Activated naive CD4-positive, alpha-beta T cell treated with anti-CD3 and anti-CD28 coated beads, Interleukin-2, amount 50 U/mL, for 24 hours (primary cell): ENCODE results near the gene COPG2.

Experiments used
- H3K27ac Mint-ChIP-seq: one replicate; pipeline ENCODE4 v1.8.0; 2021; ENCODE audit warnings: mild to moderate bottlenecking, mixed read lengths
- H3K27me3 Mint-ChIP-seq: one replicate; pipeline ENCODE4 v1.8.0; 2021; ENCODE audit warnings: mixed read lengths
- H3K36me3 Mint-ChIP-seq: one replicate; pipeline ENCODE4 v1.8.0; 2021; ENCODE audit warnings: mixed read lengths
- H3K4me1 Mint-ChIP-seq: one replicate; pipeline ENCODE4 v1.8.0; 2021; ENCODE audit warnings: mixed read lengths
- H3K4me3 Mint-ChIP-seq: one replicate; pipeline ENCODE4 v1.8.0; 2021; ENCODE audit warnings: mild to moderate bottlenecking, mixed read lengths
- H3K9me3 Mint-ChIP-seq: one replicate; pipeline ENCODE4 v1.8.0; 2021; ENCODE audit warnings: mixed read lengths

COPG2 gene

GRCh38 chr7:130500910-130501309 lies 167.6 kb downstream of the COPG2 start:
- H3K27ac Mint-ChIP-seq: no peak overlapping the region

GRCh38 chr7:130500463-130500862 lies 168.1 kb downstream of the COPG2 start:
- no peak overlapping the region for H3K4me3 Mint-ChIP-seq
- H3K4me1 Mint-ChIP-seq: no peaks in the 10 kb centered on the region
- H3K27me3 Mint-ChIP-seq: peaks cover 2% of the 10 kb centered on the region
- H3K9me3 Mint-ChIP-seq: no peaks in the 10 kb centered on the region
- peaks cover 8% of the 10 kb centered on the region for H3K36me3 Mint-ChIP-seq
- no peak overlapping the region for H3K27ac Mint-ChIP-seq

More at GRCh38 chr7:130500910-130501309, 167.6 kb downstream of the COPG2 start:
- Mint-ChIP-seq H3K4me3 (no peak overlapping the region), H3K27me3 (no peaks in the 10 kb centered on the region), H3K9me3 (no peaks in the 10 kb centered on the region), H3K36me3 (peaks cover 8% of the 10 kb centered on the region), H3K4me1 (no peaks in the 10 kb centered on the region)

- H3K4me1 Mint-ChIP-seq: peaks cover 16% of the 10 kb centered on the region
- H3K27ac Mint-ChIP-seq: no peak overlapping the region
- no peaks in the 10 kb centered on the region for H3K9me3 Mint-ChIP-seq
- H3K36me3 Mint-ChIP-seq: peaks cover 2% of the 10 kb centered on the region
- H3K4me3 Mint-ChIP-seq: no peak overlapping the region
- peaks cover 25% of the 10 kb centered on the region for H3K27me3 Mint-ChIP-seq
These were observed 174.1 kb downstream of the COPG2 start for GRCh38 chr7:130494431-130494858.

- Mint-ChIP-seq H3K9me3 (no peaks in the 10 kb centered on the region), H3K36me3 (peaks cover 2% of the 10 kb centered on the region), H3K4me1 (peaks cover 16% of the 10 kb centered on the region), H3K4me3 (peak overlapping the region; percentile 47), H3K27ac (no peak overlapping the region), H3K27me3 (peaks cover 25% of the 10 kb centered on the region)
These were observed 175.2 kb downstream of the COPG2 start for GRCh38 chr7:130493275-130493873.

GRCh38 chr7:130492523-130493274 lies 175.8 kb downstream of the COPG2 start:
- Mint-ChIP-seq H3K27ac (no peak overlapping the region), H3K4me3 (peak overlapping the region; percentile 47), H3K4me1 (peaks cover 16% of the 10 kb centered on the region), H3K9me3 (no peaks in the 10 kb centered on the region), H3K36me3 (peaks cover 2% of the 10 kb centered on the region), H3K27me3 (peaks cover 25% of the 10 kb centered on the region)

- H3K27ac Mint-ChIP-seq: no peak within 1 kb of the TSS
- peaks cover 19% of the 10 kb centered on the region for H3K4me1 Mint-ChIP-seq
- H3K36me3 Mint-ChIP-seq: peaks cover under 1% of the 10 kb centered on the region
- peaks cover 27% of the 10 kb centered on the region for H3K27me3 Mint-ChIP-seq
- peak within 1 kb of the TSS; percentile 72 for H3K4me3 Mint-ChIP-seq
- no peaks in the 10 kb centered on the region for H3K9me3 Mint-ChIP-seq
These were observed 176.6 kb downstream of the COPG2 start, which contains the start of gene MEST for GRCh38 chr7:130491841-130492522. Gene MEST (plus strand): TSS chr7:130492085. CDS start chr7:130492314, 229 bp downstream.

GRCh38 chr7:130490888-130491804 lies 177.4 kb downstream of the COPG2 start:
- Mint-ChIP-seq H3K4me3 (peak overlapping the region; percentile 72), H3K36me3 (no peaks in the 10 kb centered on the region), H3K9me3 (no peaks in the 10 kb centered on the region), H3K4me1 (peaks cover 26% of the 10 kb centered on the region), H3K27ac (no peak overlapping the region), H3K27me3 (peaks cover 28% of the 10 kb centered on the region)

- Mint-ChIP-seq H3K4me3 (no peak overlapping the region), H3K27me3 (peaks cover 26% of the 10 kb centered on the region), H3K4me1 (peaks cover 34% of the 10 kb centered on the region), H3K36me3 (no peaks in the 10 kb centered on the region), H3K9me3 (no peaks in the 10 kb centered on the region), H3K27ac (no peak overlapping the region)
These were observed 178.2 kb downstream of the COPG2 start for GRCh38 chr7:130490311-130490791.

GRCh38 chr7:130489140-130489983 lies 179.2 kb downstream of the COPG2 start:
- peaks cover 41% of the 10 kb centered on the region for H3K4me1 Mint-ChIP-seq
- peaks cover 28% of the 10 kb centered on the region for H3K27me3 Mint-ChIP-seq

GRCh38 chr7:130488392-130489139 lies 180.0 kb downstream of the COPG2 start:
- peaks cover 2% of the 10 kb centered on the region for H3K36me3 Mint-ChIP-seq
- no peak overlapping the region for H3K4me3 Mint-ChIP-seq
- H3K4me1 Mint-ChIP-seq: peaks cover 37% of the 10 kb centered on the region
- H3K9me3 Mint-ChIP-seq: no peaks in the 10 kb centered on the region
- H3K27me3 Mint-ChIP-seq: peaks cover 22% of the 10 kb centered on the region
- H3K27ac Mint-ChIP-seq: no peak overlapping the region

More at GRCh38 chr7:130489140-130489983, 179.2 kb downstream of the COPG2 start:
- Mint-ChIP-seq H3K27ac (no peak overlapping the region), H3K36me3 (peaks cover 2% of the 10 kb centered on the region), H3K4me3 (no peak overlapping the region), H3K9me3 (no peaks in the 10 kb centered on the region)

- Mint-ChIP-seq H3K27ac (no peak overlapping the region), H3K4me3 (peak overlapping the region; percentile 89), H3K4me1 (peaks cover 30% of the 10 kb centered on the region), H3K36me3 (peaks cover 2% of the 10 kb centered on the region), H3K27me3 (peaks cover 19% of the 10 kb centered on the region), H3K9me3 (no peaks in the 10 kb centered on the region)
These were observed 181.6 kb downstream of the COPG2 start for GRCh38 chr7:130486954-130487436.

- peaks cover 2% of the 10 kb centered on the region for H3K36me3 Mint-ChIP-seq
- peaks cover 30% of the 10 kb centered on the region for H3K4me1 Mint-ChIP-seq
- H3K27me3 Mint-ChIP-seq: peaks cover 22% of the 10 kb centered on the region
- H3K27ac Mint-ChIP-seq: peak overlapping the region; percentile 17
- no peaks in the 10 kb centered on the region for H3K9me3 Mint-ChIP-seq
- H3K4me3 Mint-ChIP-seq: peak overlapping the region; percentile 89
These were observed 182.2 kb downstream of the COPG2 start for GRCh38 chr7:130486114-130486953.

GRCh38 chr7:130485734-130486113 lies 182.8 kb downstream of the COPG2 start:
- H3K27ac Mint-ChIP-seq: no peak overlapping the region
- peak overlapping the region; percentile 89 for H3K4me3 Mint-ChIP-seq
- H3K36me3 Mint-ChIP-seq: peaks cover 2% of the 10 kb centered on the region
- H3K9me3 Mint-ChIP-seq: no peaks in the 10 kb centered on the region
- H3K27me3 Mint-ChIP-seq: peaks cover 19% of the 10 kb centered on the region
- H3K4me1 Mint-ChIP-seq: peaks cover 25% of the 10 kb centered on the region
